Naive thymus-derived CD8-positive, alpha-beta T cell (primary cell): ENCODE measurements around the gene DOCK4. TPM values are rescaled to one million over a fixed set of nuclear protein-coding genes. Genes with fewer than 3 reads are reported as not detected.

Source experiments
- ATAC-seq, 2 donors: fragments of 150-1000 bp; cut with Tn5 transposase in 1 of 2; sonication (Bioruptor Pico), chemical (Tn5 transposase) in 1 of 2; 1 replicate in 1 of 2; 2 replicates in 1 of 2; pipeline ENCODE4 v1.10.0; 2021; ENCODE audit warnings: mild to moderate bottlenecking in 2 of 2, moderate library complexity in 2 of 2
- POLR2A ChIA-PET: fragments of 350-600 bp; sonication (Branson Sonifier 250); formaldehyde crosslinking; loops from one replicate; lab custom pipeline; 2021; ENCODE audit warnings: antibody characterized with exemption; lab: Charles Lee
- DNase-seq, 10 donors: peaks; one replicate each; pipeline versions ENCODE4 v3.0.0 to v3.0.0-alpha.2; 2020 to 2022
- H3K27ac Mint-ChIP-seq, 10 donors: one replicate each; pipeline ENCODE4 v1.8.0; 2020 to 2022; ENCODE audit warnings: mild to moderate bottlenecking in 10 of 10, mixed read lengths in 10 of 10, moderate library complexity in 4 of 10, inconsistent platforms in 1 of 10
- H3K27me3 Mint-ChIP-seq, 5 donors: one replicate each; pipeline ENCODE4 v1.8.0; 2021 to 2022; ENCODE audit warnings: mixed read lengths in 5 of 5
- H3K36me3 Mint-ChIP-seq, 3 donors: one replicate each; pipeline ENCODE4 v1.8.0; 2020 to 2022; ENCODE audit warnings: mixed read lengths in 3 of 3, mild to moderate bottlenecking in 2 of 3, inconsistent platforms in 1 of 3
- H3K4me1 Mint-ChIP-seq, 4 donors: one replicate each; pipeline ENCODE4 v1.8.0; 2021 to 2022; ENCODE audit warnings: mixed read lengths in 4 of 4
- H3K4me3 Mint-ChIP-seq, 10 donors: one replicate each; pipeline ENCODE4 v1.8.0; 2020 to 2022; ENCODE audit warnings: mild to moderate bottlenecking in 10 of 10, mixed read lengths in 10 of 10, moderate library complexity in 6 of 10, inconsistent platforms in 1 of 10
- H3K9me3 Mint-ChIP-seq, 9 donors: one replicate each; pipeline ENCODE4 v1.8.0; 2020 to 2022; ENCODE audit warnings: mixed read lengths in 9 of 9, mild to moderate bottlenecking in 3 of 9, inconsistent platforms in 1 of 9, moderate library complexity in 1 of 9
- polyA plus RNA-seq, 3 donors: library from polyadenylated mRNA; unstranded; fragments of 300-500 nt; fragmentation: Illumina TruSeq; gene quantifications; one replicate each; pipeline ENCODE4 v1.2.3, GENCODE V29; 2021
- total RNA-seq, 8 experiments: library from RNA in 2 of 8; stranded (reverse) in 2 of 8; gene quantifications; one replicate each; pipeline ENCODE4 v1.2.3 and lab custom pipeline; 2021 to 2026

The DOCK4 gene
- total and polyA plus RNA-seq, 5 experiments from 2014 or later = 0.30 to 1.3 (median 0.67) TPM; not detected in 1

DNA sequence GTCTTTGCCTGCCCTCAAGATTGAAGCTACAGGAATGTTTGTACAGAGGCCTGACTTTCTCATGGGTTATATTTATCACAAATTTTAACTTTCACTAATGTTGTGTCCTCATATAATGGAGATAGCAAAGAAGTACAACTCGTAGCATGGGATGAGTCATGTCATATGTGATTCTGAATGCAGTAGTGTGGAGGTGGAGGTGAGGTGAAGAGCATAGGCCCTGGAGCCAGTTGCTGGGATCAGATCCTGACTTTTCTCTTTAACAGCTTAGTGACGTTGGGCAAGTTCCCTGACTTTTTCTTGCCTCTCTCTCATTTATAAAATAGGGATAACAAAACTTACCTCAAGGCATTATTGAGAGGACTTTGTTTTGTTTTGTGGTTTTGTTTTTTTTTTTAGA is 511.8 kb downstream of the DOCK4 start:
- Mint-ChIP-seq H3K9me3 (peaks cover 0 to 9% (median 0%) of the 10 kb centered on the region in 9 donors), H3K27me3 (peaks cover 0 to 9% (median 3%) of the 10 kb centered on the region in 5 donors)
- no peak for ATAC-seq

DNA sequence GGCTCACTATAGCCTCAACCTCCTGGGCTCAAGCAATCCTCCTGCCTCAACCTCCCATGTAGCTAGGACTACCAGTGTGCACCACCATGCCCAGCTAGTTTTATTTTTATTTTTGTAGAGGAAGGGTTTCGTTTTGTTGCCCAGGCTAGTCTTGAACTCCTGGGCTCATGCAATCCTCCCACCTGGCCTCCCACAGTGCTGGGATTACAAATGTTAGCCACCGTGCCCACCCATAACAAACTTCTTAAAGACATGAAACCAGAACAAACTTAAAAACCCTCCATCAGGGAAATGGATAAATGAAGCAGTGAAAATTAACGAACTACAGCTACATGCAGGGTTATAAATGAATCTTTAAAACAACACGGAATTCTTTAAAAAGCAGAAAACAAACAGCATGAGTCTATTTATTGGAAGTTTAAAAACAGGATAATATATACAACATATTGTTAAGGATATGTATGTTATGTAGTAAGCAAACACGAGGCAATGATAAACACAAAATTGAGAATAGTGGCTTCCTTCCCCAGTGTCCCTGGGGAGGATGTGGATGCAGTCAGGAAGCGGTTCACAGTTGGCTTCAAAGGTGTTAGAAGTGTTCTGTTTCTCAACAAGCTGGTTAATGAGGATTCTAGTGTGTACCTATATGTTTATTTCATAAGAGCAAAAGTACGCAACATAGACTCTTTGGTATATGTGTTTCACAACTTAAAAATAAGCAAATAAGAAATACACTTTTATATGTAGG is 515.7 kb downstream of the DOCK4 start:
- H3K27me3 Mint-ChIP-seq = peaks cover 6 to 13% (median 10%) of the 10 kb centered on the region in 5 donors
- POLR2A ChIA-PET = no interaction called here
- DNase-seq (no peak), ATAC-seq (no peak)
- no peaks in the 10 kb centered on the region for H3K4me1 Mint-ChIP-seq
- H3K27ac Mint-ChIP-seq = no peak overlapping the region
- H3K36me3 Mint-ChIP-seq = no peaks in the 10 kb centered on the region
- H3K4me3 Mint-ChIP-seq = no peak overlapping the region
- H3K9me3 Mint-ChIP-seq = peaks cover 0 to 9% (median 0%) of the 10 kb centered on the region in 9 donors

More for the DNA sequence above, 511.8 kb downstream of the DOCK4 start:
- DNase-seq = no peak
- POLR2A ChIA-PET = no interaction called here
- H3K27ac Mint-ChIP-seq = no peak overlapping the region
- no peak overlapping the region for H3K4me3 Mint-ChIP-seq
- no peaks in the 10 kb centered on the region for H3K4me1 Mint-ChIP-seq
- H3K36me3 Mint-ChIP-seq = no peaks in the 10 kb centered on the region

DNA sequence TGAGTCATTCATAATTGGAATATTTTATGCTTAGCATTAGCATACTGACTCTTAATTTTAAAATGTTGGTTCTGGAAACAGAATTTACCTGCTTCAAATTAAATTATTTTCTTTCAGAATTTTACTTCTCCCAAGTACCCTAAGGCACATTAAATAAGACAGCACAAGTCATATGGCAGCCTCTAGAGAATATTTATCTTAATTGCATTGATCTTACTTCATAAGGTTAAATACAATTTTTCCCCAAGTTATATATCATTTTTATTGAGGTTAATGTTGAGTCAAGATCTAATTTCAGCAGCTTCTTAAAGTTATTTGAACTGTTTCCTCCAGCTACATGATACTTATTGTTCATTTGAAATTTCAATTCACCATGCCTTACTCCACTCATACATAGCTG is 520.9 kb downstream of the DOCK4 start:
- POLR2A ChIA-PET = no interaction called here
- no peak for DNase-seq
- ATAC-seq = no peak
- no peaks in the 10 kb centered on the region for H3K36me3 Mint-ChIP-seq
- H3K27ac Mint-ChIP-seq = no peak overlapping the region
- H3K27me3 Mint-ChIP-seq = peaks cover 7 to 16% (median 12%) of the 10 kb centered on the region in 5 donors
- no peak overlapping the region for H3K4me3 Mint-ChIP-seq
- no peaks in the 10 kb centered on the region for H3K9me3 Mint-ChIP-seq
- H3K4me1 Mint-ChIP-seq = no peaks in the 10 kb centered on the region

- Mint-ChIP-seq H3K4me3 (no peak overlapping the region), H3K36me3 (no peaks in the 10 kb centered on the region), H3K27ac (peak overlapping the region in 1 of 10 donors; percentile 11), H3K27me3 (peaks cover 6 to 17% (median 11%) of the 10 kb centered on the region in 5 donors), H3K9me3 (no peaks in the 10 kb centered on the region), H3K4me1 (no peaks in the 10 kb centered on the region)
- ATAC-seq (no peak), DNase-seq (no peak)
- POLR2A ChIA-PET = no interaction called here
Observed at GRCh38 chr7:111682588-111683340, 523.4 kb downstream of the DOCK4 start.

GRCh38 chr7:111681242-111681641 is 525.0 kb downstream of the DOCK4 start:
- no peaks in the 10 kb centered on the region for H3K36me3 Mint-ChIP-seq
- ATAC-seq (no peak), DNase-seq (no peak)
- no peaks in the 10 kb centered on the region for H3K9me3 Mint-ChIP-seq
- no peak overlapping the region for H3K4me3 Mint-ChIP-seq
- H3K27ac Mint-ChIP-seq = peak overlapping the region in 1 of 10 donors; percentile 61
- POLR2A ChIA-PET = no interaction called here
- H3K27me3 Mint-ChIP-seq = peaks cover 1 to 13% (median 4%) of the 10 kb centered on the region in 5 donors
- H3K4me1 Mint-ChIP-seq = no peaks in the 10 kb centered on the region

DNA sequence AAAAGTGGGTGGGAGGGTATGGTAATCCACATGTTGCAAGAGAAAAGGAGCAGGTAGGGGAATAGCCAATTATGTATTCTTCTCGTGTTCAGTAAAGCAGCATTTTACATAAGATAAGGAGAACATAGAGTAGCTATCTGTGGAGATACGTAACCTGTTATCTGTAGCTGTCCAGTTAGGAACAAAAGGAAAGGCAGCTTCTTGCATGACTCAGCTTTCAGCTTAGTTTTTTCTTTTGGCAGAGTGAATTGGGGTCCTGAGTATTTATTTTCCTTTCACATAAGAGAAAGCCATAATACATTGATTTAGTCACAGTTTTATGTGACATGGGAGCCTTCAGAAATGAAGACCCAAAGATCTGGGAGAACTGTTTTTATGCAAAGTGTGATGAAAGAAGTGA is 527.2 kb downstream of the DOCK4 start:
- Mint-ChIP-seq H3K27ac (no peak overlapping the region), H3K4me1 (no peaks in the 10 kb centered on the region), H3K36me3 (no peaks in the 10 kb centered on the region), H3K4me3 (no peak overlapping the region), H3K27me3 (peaks cover 0 to 11% (median under 1%) of the 10 kb centered on the region in 5 donors), H3K9me3 (no peaks in the 10 kb centered on the region)
- POLR2A ChIA-PET = no interaction called here
- no peak for DNase-seq
- no peak for ATAC-seq

- POLR2A ChIA-PET = no interaction called here
- DNase-seq = no peak
- Mint-ChIP-seq H3K9me3 (no peaks in the 10 kb centered on the region), H3K36me3 (no peaks in the 10 kb centered on the region), H3K27ac (no peak overlapping the region), H3K27me3 (peaks cover 0 to 11% (median 0%) of the 10 kb centered on the region in 5 donors), H3K4me3 (no peak overlapping the region), H3K4me1 (no peaks in the 10 kb centered on the region)
- ATAC-seq = no peak
Observed at GRCh38 chr7:111678281-111678680, 527.9 kb downstream of the DOCK4 start.

GRCh38 chr7:111677848-111678247 is 528.4 kb downstream of the DOCK4 start:
- H3K36me3 Mint-ChIP-seq = no peaks in the 10 kb centered on the region
- DNase-seq = no peak
- no peaks in the 10 kb centered on the region for H3K4me1 Mint-ChIP-seq
- ATAC-seq = no peak
- POLR2A ChIA-PET = no interaction called here
- no peak overlapping the region for H3K4me3 Mint-ChIP-seq
- no peak overlapping the region for H3K27ac Mint-ChIP-seq
- H3K27me3 Mint-ChIP-seq = peaks cover 0 to 11% (median 0%) of the 10 kb centered on the region in 5 donors
- H3K9me3 Mint-ChIP-seq = no peaks in the 10 kb centered on the region

DNA sequence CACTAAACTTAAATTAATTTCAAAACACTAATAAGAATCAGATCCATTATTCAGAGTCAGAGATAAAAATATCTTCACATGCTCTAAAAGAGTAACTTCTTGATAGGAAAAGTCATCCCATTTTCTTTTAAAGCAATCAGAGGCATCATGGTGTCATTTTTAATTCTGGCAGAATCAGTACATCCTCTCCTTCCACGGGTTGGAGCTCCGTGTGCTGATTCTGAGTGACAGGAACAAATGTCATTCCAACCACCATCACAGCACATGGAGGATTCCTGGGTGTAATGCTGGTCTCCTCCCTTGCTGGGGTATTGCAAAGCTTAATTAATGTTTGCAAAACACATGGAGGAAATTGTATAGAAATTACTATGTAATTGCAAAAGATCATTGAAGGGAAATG is 529.4 kb downstream of the DOCK4 start:
- Mint-ChIP-seq H3K4me1 (no peaks in the 10 kb centered on the region), H3K36me3 (no peaks in the 10 kb centered on the region), H3K9me3 (no peaks in the 10 kb centered on the region), H3K4me3 (no peak overlapping the region), H3K27me3 (peaks cover 0 to 9% (median 0%) of the 10 kb centered on the region in 5 donors), H3K27ac (no peak overlapping the region)
- no peak for ATAC-seq
- DNase-seq = no peak
- POLR2A ChIA-PET = no interaction called here

Other genes with a start within 250 kb of the DOCK4 start
- gene ZNF277, start 296 bp upstream of the DOCK4 start, total RNA-seq = 10 to 100 TPM; 36.5 to 40.0 TPM
- gene ZNF277, start 296 bp upstream of the DOCK4 start, polyA plus RNA-seq = 10 to 100 TPM; 20.3 to 22.8 (median 22.4) TPM
- gene IFRD1, start 244.1 kb upstream of the DOCK4 start, total RNA-seq = 10 to 100 TPM; 64.3 to 72.8 TPM
- 10 to 100 TPM; 22.1 to 28.8 (median 24.0) TPM for gene IFRD1, start 244.1 kb upstream of the DOCK4 start, polyA plus RNA-seq